Tongue (tissue), 2 donors: ENCODE data around the gene DDX3X. TPM values are rescaled to one million over a fixed set of nuclear protein-coding genes. Genes with fewer than 3 reads are reported as not detected.
"Not testable (repeated sequence)": the region's sequence is repeated elsewhere in the genome, so short reads cannot be mapped to it uniquely, and the experiment has no call there.

Source experiments
- DNase-seq: peaks from one replicate; pipeline ENCODE4 v3.0.0-alpha.2; 2015
- total RNA-seq: library from RNA; depleted of rRNA; stranded (reverse); fragments of >200 nt; gene quantifications from one replicate; pipeline ENCODE4 v1.2.3, GENCODE V29; 2014

Gene DDX3X
- total RNA-seq, 1 donor from 2014 or later = 274 TPM

DNA sequence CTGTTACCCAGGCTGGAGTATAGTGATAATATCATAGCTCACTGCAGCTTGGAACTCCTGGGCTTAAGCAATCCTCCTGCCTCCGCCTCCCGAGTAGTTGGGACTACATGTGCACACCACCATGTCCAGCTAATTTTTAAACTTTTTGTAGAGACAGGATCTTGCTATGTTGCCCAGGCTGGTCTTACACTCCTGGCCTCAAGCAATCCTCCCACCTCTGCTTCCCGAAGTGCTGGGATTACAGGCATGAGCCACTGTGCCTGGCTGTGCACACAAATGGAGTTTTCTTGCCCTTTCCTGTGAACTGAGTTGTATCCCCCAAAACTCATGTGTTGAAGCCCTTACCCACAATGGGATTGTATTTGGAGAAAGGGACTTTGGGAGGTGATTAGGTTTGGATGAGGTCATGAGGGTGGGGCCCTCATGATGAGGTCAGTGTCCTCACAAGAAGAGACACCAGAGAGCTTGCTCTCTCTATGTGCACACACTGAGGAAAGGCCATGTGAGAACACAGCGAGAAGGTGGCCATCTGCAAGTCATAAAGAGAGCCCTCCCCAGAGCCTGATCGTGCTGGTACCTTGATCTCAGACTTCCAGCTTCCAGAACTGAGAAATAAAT, 40.1 kb downstream of the DDX3X start:
- no peak for DNase-seq

DNA sequence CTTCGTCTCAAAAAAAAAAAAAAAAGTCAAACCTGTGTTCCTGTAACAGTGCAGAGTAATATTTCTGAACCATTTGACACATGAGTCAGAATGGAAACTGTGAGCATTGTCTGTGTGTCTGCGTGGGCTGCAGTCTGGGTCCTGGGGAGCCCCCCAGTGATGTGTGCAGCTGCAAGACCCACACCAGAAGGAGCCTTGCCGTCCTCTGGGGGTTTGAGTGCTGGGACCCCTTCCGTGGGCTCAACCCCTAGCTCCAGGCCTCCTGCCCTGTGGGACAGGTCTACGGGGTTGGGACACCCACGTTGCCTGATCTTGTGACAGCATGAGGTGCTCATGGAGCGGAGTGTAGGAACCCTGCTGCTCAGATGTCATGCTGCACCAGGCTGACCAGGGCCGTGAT, 43.7 kb downstream of the DDX3X start:
- DNase-seq = no peak

DNA sequence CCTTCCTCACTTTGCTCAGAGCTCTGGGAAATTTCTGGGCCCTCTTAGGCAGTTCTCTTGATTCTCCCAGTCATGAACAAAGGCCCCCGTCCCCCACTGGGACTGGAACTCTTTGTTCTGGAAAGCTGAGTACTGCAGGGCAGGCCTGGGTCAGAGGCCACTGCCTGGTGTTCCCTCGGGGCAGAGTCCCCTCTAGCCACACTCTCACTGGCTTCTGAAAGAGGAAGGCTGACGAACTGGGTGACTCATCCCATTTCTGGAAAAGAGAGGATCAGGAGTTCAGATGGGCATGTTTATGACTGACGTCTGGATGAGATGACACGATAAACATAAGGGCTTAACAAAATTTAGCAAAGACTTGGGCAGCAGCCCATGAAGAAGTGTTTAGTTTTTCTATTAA, 47.7 kb downstream of the DDX3X start:
- DNase-seq = no peak

DNA sequence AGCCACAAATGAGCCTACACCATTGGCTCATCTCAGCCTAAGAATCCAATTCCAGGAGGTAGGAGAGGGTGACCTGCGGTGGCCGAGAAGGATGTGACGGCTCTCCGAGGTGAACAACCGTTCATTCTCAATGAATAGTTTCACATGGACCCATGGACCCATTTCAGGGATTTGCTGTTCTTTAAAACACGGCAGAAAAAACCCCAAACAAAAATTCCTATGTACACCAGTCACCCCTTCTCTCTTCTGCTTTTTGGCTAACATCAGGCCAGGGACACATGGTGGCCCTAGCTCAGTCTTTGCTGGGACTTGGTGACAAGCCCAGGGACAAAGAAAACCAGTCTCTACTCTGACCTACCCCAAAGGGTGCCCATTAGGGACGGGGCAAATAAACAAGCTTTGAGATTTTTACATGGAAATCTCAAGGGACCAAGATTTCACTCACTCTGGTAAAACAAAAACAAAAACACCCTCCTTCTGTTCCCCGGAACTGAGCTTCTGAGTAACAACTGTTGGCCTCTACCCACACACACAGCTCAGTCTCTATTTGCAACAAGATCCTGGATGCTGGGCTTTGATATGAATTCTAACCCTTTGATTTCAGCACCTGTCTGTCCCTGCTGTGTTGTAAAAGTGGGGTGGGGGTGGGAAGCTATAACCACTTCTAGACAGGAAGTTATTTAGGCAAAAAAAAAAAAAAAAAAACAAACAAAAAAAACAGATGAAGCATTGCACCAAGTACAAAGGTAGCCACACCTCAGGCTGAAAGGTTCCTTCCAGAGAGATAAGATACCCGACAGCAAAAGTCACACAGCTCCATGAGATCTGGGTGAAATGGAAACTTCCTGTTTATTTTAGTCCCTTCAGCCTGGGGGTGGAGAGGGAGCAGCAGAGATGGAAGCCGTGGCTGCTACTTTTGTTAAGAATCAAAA, 49.0 kb downstream of the DDX3X start:
- DNase-seq = no peak

DNA sequence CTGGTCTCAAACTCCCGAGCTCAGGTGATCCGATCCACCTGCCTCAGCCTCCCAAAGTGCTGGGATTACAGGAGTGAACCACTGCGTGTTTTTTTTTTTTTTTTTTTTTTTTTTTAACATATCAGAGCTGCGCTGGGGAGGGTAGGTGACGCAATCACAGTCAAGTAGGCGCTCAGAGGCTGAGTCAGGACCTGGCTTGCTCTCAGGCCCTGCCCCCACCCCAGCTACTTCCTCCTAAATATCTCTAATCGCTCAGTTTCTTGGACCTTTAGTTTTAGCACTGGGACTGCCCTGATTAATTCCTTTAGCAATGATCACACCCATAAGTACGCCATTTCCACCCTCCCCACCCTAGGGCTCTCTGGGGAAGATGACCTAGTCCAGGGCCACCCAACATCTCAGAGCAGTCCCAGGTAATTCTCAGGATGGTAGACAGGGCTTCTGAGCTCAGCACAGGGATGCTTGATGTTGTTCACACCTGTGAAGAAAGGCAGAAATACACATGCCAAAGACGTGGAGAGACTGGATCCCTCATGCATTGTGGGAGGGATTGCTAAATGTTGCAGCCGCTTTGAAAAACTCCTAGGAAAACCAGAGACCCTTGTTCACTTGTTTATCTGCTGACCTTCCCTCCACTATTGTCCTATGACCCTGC, 50.2 kb downstream of the DDX3X start:
- DNase-seq = no peak

DNA sequence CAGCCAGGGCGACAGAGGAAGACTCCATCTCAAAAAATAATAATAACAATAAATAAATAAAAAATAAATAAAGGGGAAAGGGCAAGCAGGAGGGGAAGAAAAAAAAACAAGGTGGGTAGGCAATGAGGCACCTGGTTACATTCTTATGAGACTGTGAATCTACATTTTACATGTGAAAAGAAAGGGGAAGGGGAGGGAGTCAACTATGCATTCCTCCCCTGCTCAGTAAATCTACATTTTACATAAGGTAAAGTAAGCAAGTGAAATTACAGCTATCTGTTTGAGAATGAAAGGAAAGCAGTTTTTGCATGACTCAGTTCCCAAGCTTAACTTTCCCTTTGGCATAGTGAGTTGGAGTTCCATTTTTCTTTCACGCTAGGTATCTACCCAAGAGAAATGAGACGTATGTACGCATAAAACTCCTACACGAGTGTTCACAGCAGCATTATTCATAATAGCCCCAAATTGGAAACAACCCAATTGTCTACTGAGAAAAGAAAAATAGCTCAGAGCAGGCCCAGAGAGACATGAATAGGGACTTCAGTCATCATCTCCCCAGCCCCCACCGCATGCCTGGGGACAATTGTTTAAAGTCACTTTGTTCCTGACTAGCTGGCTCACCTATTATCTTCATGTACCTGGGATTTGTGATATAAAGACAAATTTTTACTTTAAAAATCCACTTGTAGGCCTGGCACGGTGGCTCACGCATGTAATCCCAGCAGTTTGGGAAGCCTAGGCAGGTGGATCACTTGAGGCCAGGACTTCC, 52.4 kb downstream of the DDX3X start:
- no peak for DNase-seq

DNA sequence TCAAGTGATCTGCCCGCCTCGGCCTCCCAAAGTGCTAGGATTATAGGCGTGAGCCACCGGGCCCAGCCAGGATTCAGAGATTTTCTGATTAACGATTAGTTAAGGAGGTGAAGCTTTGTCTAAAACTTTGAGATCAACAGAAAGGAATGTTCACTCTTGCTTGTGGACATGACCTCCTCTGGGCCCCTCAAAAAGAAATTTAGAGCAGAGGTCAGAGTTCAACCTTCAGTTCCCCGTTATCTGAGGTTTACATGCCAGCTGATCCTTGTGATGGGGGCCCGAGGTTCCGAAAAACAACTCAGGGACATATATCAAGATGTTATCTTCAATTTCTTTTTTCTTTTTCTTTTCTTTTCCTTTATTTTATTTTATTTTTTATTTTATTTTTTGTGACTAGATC, 54.6 kb downstream of the DDX3X start:
- no peak for DNase-seq

DNA sequence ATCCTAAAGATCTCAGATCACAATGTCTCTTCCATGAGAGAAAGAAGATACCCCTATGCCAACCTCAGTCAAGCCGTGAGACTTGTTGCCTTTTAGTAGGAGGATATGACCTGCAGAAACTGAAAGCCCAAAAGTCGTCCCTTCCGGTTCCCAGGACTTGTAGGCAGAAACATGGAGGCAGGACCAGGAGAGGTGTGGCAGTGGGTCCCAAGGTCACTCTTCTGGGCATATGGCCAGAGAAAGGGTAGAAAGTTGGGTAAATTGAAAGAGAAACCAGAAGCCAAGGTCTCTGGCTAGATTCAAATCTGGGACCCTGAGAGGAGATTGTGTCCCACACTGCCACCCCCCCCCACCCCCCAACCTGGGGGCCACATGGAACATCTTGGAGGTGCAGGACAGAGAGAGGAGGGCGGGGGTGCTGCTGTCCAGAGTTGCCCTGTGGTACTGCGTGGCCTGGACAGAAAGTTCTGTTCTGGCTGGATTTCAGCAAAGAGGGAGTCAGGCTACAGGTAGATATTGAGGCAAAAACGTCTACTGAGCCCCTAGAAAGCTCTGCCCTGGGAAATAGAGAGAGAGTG, 55.4 kb downstream of the DDX3X start:
- DNase-seq = no peak

DNA sequence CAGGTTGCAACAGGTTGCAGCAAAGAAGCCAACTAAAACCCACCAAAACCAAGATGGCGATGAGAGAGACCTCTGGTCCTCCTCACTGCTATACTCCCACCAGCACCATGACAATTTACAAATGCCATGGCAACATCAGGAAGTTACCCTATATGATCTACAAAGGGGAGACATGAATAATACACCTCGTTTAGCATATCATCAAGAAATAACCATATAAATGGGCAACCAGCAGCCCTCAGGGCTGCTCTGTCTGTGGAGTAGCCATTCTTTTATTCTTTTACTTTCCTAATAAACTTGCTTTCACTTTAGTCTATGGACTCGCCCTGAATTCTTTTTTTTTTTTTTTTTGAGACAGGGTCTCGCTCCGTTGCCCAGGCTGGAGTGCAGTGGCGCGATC, 56.6 kb downstream of the DDX3X start:
- not testable (repeated sequence) for DNase-seq

DNA sequence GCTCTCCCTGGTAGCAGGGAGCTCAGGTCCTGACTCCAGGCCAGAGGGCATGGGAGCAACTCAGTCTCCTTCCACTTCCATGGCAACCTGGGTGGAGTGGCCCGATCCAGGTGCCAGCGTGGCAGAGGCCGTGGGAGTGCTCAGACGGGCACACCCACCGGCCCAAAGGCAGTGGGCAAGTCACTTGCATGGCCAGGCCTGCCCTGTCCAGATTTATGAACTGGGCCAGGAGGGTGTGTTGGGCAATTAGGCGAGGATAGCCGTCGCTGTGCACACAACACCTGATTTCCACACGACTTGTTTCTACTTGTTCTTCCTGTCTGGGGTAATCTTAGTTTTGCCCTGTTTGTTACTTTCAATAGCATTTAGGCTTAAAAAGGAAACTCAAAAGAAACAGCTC, 57.6 kb downstream of the DDX3X start:
- no peak for DNase-seq

DNA sequence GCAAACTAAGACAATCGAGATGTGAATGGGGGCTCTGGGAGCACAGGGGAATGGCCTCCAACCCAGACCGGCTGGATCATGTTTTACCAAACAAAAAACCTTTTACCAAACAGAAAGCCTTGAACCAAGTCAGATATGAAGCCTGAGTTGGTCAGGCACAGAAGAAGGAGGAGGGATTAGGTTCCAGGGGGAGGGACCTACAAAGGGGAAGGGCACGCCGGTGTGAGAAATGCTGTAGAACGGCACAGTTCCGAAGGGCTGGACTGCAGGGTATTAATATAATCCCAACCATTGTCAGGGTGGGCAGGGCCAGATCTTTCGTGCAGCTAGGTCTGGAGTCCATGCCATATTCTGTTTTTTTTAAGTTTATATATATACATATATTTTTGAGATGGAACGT, 60.3 kb downstream of the DDX3X start:
- no peak for DNase-seq

DNA sequence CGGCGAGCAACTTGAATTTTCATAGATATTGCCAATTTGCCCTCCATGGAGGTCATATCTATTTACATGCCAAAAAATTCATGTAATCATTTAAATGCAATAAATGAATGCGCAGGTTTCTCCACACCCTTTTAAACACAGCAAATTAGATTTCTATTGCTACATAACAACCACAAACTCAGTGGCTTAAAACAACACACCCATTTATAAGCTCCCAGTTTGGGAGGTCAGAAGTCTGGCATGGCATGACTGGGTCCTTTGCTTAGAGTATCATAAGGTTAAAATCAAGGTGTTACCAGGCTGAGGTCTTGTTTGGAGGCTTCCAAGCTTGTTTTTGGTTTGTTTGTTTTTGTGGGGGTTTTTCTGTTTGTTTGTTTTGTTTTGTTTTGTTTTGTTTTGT, 63.3 kb downstream of the DDX3X start:
- DNase-seq = no peak

DNA sequence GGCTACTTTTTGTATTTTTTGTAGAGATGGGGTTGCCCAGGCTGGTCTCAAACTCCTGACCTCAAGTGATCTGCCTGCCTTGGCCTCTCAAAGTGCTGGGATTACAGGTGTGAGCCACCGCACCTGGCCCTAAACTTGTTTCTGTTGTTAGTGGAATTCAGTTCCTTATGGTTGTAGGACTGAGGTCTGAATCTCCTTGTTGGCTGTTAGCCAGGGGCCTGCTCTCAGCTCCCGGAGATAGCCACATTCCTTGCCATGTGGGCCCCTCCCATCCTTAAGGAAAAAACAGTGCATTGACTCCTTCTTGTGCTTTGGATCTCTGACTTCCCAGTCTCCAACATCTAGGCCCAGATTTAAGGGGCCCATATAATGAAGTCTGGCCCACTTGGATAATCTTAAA, 63.8 kb downstream of the DDX3X start:
- no peak for DNase-seq

DNA sequence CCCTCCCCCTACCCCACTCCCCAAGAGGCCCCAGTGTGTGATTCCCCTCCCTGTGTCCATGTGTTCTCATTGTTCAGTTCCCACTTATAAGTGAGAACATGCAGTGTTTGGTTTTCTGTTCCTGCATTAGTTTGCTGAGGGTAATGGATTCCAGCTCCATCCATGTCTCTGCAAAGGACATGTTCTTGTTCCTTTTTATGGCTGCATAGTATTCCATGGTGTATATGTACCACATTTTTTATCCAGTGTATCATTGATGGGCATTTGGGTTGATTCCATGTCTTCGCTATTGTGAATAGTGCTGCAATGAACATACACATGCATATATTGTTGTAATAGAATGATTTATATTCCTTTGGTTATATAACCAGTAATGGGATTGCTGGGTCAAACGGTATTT, 68.6 kb downstream of the DDX3X start:
- not testable (repeated sequence) for DNase-seq

DNA sequence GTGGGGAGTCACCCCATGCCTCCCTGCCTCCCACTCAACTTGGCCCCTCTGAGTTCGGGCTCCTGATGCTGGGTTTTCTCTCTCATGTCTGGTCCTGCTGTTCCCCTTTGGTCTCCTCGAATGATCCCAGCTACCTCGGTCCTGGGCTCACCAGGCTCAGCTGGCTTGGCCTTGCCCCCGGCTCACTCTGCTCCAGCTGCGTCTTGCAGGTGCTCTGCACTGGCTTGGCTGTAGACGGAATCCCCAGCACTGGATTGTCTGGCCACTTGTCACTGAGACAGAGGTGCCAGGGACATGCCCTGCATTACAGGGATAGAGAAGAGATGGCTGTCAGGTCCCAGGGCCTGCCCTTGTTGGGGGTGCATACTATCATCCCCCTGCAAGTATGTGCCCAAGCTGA, 71.6 kb downstream of the DDX3X start:
- no peak for DNase-seq

DNA sequence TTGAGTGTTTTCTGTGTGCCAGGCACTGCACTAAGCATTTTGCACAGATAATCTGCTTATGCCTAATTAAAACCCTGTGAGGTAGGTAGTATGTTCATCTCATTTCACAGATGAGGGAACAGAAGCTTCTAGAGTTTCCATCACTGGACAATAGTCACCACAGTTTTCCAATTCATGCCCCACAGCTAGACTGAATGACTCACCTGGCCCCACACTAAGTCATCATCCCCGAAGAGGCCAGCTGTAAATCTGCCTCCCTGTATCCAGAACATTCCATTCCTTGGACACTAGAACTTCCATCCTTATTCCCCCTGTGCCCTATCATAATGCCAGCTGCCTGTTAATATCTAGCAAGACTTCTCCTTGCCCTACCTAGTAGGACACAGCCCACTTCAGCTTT, 72.2 kb downstream of the DDX3X start:
- DNase-seq = no peak

DNA sequence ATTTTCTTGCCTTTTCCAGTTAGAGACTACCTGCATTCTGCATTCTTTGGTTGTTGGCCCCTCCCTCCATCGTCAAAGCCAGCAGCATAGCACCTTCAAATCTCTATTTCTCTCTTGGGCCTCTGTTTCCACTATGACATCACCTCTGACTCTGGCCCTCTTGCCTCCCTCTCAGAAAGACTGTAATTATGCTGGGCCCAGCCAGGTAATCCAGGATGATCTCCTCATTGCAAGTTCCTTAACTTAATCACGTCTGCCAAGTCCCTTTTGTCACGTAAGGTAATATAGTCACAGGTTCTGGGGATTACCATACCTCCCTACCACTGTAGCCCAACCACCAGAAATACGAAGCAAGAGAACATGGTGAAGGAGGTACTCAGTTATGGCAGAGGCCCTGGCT, 73.9 kb downstream of the DDX3X start:
- no peak for DNase-seq

DNA sequence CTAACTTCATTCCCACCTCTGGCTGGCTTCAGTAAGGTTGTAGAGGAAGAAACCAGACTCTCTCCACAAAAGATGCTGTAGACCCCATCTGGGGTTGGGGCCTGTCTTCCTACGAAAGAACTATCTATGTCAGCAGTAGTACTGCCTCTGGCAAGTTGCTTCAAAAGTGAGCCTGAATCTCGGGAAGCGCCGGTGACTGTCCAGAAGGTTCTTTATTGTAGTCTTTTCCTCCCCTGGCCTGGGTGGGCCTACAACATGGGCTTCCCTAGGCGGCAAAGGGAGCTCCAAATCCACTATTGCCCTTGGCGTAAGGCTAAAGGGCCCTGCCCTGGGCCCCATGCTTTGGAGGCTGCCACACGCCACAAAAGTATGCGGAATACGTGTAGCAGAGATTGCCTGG, 74.6 kb downstream of the DDX3X start:
- no peak for DNase-seq

DNA sequence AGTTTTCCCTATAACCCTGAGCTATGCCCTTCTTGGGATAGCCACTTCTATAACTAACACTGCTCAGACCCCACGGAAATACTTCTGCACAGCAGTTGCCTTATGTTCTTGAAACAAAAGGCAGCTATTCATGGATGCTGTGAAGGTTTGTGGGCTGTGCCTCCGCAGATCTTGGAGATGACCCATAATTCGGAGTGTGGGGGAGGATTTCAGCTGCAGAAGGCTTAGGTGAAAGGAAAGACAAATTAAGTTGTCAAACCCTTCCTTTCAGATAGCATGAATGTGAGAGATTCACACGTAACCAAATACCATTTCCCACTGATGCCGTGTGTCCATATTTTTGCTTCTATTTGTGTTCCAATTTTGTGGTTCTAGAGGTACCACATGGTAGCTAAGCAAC, 75.0 kb downstream of the DDX3X start:
- DNase-seq = no peak

DNA sequence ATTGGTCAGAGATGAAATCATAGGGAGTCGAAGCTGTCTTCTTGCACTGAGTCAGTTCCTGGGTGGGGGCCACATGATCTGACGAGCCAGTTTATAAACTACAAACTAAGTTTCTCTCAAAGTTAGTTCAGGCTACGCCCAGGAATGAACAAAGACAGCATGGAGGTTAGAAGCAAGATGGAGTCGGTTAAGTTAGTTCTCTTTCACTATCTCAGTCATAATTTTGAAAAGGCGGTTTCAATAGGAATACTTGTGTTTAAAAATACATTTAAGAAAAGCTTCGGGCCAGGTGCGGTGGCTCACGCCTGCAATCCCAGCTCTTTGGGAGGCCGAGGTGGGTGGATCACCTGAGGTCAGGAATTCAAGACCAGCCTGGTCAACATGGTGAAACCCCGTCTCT, 77.3 kb downstream of the DDX3X start:
- not testable (repeated sequence) for DNase-seq

DNA sequence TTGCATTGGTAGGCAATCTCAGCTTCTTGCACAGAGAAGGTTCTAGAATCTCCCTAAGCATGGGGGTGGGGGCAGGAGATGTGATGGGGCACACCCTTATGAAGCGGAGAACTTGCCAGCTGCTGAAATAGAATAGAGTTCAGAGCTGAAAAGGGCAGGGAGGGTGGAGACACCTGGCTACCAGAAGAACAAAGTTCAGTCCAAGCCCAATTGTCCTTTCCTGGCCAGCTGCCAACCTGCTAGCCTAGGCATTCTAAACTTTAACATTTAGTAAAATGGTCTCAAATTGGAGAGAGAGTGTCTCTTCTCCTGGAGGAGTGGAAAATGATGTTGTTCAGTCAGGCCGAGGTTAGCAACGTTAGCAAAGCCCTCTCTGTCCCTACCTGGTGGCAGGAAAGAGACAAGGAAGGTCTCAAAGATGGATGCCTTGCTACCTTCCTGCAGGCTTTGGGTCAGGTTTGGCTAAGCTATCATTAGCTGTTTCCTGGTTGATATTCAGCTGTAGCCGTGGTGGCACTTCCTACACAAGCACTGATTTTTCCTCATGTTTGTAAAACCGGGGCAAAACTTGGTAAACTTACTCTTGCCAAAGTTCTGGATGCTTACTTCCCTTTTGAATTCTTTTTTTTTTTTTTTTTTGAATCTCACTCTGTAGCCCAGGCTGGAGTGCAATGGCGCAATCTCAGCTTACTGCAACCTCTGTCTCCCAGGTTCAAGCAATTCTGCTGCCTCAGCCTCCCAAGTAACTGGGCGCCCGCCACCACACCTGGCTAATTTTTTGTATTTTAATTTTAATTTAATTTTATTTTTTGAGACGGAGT, 78.5 kb downstream of the DDX3X start:
- DNase-seq = no peak
